HG03175 (cell line): ENCODE measurements around the gene LRRC45.

ENCODE experiments used
- ATAC-seq: cut with Tn5 transposase; IDR thresholded peaks from one replicate; pipeline ENCODE4 v1.9.1; 2021; ENCODE audit warnings: mild to moderate bottlenecking, moderate library complexity; ENCODE audit not compliant: unreplicated experiment

The LRRC45 gene

DNA sequence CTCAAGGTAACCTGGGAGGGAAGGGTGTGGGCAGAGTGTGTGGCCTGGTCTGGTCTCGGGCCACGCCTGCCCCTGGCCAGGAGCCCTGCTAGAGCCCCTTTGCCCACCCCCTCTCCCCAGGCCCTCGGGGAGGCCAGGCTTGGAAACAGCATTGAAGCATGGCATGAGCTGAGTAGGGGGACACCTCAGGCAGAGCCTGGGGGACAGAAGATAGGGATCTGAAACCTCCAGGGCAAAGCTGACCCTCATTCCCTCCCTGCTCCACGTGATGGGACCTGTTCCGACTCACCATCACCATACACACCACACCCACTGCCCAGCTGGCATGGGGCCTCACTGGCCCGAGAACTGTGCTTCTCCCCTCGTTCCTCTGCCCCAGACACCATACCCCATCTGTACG is 26.0 kb downstream of the LRRC45 start:
- no peak for ATAC-seq

DNA sequence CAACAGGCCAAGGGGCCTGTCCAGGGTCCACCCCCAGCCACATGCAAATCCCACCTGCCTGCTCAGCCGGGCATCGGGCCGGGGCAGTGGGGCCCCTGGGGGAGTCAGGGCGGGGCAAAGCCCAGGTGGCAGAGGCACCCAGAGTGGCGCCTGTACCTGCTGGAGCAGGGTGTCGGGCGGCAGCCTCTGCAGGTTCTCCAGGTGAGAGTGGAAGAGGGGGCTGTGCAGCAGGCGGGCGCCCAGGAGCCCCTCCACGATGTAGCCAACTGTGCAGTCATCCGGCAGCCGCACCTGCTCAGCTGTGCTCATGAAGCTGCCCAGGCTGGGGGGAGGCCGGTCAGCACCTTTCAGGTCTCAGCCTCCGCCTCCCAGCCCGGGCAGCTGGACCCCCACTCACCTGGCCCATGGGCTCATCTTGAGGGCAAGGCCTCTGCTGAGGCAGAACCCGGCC is 26.4 kb downstream of the LRRC45 start:
- no peak for ATAC-seq

DNA sequence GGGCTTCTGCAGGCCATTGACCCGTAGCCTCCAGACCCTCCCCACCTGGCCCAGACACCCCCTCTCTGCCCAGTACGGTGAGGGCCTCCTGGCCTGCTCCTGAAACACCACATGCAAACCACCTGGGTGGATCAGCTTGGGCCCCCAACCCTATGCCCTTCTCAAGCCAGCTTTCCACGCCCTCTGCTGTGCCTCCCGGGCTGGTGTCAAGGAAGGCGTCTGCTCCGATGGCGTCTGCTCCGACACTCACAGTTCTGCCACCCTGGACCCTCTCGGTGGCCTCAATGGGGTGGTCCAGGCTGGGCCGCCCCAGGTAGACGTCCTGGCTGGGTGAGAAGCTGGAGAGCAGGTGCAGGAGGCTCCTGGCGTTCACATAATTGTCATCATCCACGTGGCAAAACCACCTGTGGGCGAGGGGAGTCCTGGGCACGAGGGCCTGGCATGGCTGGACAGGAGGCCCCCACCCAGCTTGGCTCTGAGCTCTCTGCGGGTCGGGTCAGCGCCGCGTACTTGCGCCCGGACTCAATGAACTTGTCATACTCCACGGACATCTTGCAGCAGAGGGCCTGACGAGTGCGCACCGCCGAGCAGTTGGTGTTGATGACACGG is 27.2 kb downstream of the LRRC45 start:
- ATAC-seq = no peak

DNA sequence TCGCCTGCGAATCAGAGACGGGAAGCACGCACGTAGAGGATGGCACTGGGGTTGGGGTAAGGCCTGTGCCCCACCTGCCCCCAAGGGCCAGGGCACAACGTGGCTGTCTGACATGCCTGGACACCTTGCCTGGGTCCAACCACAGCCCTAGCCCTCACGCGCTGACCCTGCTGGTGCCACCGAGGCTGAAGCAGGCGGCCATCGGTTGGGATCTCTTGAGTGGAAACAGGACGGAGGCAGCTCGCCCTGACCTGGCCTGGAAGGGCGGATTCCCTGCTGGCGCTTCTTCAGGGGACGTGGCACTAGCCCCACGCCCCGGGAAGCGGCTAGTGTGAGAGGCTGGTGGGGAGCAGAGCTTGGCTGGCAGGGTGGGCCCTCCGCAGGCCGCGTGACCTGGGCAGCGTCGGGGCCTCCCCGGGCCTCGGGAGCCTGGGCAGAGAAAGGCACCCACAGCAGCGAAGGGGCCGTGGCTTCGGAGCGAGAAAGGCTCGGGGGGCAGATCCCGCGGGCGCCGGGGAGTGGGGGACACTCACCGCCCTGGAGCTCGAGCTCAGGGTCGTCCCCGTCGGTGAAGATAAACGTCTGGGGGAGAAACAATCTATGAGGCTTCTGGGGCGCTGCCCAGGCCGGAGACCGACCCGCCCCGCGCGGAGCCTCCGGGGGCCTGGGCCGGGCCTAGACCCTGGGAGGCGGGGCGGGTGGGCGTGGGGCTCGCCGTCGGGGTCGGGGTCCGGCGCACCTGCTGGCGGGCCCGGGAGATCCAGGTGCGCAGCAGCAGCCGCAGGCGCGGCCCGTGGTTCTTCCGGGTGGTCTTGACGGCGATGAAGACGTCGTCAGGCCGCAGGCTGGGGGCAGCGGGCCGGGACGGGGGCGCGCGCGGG is 27.9 kb downstream of the LRRC45 start:
- ATAC-seq = peak; percentile 12

DNA sequence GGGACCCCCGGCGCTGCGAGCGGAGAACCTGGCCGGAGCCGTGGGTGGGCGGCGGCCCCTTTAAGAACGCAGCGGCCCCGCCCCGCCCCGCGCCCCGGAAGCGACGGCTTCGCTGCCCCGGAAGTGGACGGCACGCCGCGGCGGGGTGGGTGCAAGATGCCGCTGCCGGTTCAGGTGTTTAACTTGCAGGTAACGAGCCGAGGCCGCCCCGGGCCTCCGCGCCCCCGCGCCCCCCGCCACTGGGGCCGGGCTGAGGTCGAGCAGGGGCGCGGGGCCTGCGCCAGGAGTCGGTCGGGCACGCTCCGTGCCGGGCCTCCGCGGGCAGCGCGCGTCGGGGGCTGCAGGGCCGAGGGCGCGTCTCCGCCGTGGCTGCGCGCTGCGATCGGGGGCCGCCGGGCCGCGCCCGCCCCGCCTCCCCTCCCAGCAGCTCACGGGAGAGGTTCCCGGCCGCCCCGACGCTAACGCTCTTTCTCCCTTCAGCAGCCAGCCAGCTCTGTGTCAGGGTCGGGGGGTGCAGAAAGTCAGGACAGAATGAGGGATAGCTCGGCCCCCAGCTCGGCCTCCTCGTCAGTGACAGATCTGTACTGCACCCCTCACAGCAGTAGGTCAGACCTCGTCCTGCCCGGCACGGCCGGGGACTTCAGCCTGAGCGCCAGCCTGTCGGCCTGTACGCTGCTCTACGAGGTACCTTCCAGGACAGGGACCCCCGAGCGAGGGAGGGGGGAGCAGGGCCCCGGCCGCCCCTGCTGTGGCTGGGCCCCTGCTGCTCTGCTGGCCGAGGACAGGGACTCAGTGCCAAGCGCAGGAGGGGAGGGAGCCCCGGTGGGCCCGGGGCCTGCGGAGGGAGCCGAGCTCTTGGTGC is 28.9 kb downstream of the LRRC45 start, which contains the start of the genes GPS1 and RFNG:
GPS1 (plus strand) TSS at position 123 of the 862 bp plus-strand sequence; CDS start at position 157, 34 bp downstream.
RFNG (minus strand) TSS at position 36 of the 862 bp plus-strand sequence. CDS start 45 bp downstream, outside the sequence.
- peak; percentile 54 for ATAC-seq

DNA sequence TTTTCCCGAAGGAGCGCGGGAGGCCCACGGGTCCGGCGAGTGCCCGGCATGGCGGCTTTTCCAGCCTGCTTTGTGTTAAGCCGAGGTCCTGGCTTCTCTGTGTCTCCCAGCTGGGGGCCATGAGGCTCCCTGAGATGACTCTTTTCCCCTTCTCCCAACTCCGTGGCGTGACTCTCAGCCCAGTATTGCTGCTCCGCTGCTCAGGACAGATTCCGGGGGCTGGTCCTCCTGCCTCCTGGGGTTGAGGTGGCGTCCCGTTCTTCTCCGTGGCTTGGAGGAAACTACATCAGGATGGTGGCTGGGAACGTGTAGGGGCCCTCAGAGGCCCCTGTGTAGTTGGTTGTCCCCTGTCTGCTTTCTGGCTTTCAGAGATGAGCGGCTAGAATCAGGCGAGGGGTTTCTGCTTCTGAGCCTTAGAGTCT is 29.5 kb downstream of the LRRC45 start:
- ATAC-seq = no peak

DNA sequence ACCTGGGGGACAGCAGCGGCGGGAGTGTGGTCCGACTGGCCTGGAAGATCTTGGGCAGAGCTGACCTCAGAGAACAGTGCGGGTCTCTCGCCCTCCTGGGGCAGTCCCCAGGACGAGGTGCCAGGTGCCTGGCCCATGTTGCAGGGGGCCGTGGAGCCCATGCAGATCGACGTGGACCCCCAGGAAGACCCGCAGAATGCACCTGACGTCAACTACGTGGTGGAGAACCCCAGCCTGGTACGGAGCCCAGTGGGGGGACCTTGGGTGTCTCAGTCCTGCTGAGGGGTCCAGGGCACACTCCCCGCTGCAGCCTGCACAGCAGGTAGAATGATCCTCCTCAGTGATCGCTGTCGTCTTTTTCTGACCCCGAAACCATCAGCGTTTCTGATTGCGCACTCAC is 30.0 kb downstream of the LRRC45 start:
- ATAC-seq = no peak

DNA sequence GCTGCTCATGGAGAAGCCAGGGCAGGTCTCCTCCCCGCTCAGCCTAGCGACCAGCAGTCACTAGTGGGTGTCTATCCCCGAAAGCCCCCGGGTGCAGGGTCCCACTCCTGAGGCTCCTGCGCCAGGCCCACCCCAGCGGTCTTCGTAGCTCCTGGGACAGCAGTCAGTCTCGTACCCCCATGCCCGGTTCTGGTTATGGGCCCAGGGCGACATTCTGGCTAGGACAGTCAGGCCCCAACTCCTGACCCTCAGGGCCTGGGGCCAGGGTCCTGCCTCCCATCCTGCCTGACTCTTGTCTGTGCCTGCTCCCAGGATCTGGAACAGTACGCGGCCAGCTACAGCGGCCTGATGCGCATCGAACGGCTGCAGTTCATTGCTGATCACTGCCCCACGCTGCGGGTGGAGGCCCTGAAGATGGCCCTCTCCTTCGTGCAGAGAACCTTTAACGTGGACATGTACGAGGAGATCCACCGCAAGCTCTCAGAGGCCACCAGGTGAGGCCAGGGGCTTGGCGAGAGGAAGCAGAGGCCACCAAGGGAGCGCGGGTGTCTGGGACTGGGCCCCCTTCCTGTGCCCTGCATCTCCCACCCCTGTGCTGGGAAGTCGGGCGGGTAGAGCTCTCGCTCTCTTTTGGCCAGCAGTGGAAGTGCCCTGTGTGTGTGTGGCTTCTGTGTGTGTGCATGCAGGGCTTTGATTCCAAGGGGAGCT is 30.6 kb downstream of the LRRC45 start:
- ATAC-seq = no peak

DNA sequence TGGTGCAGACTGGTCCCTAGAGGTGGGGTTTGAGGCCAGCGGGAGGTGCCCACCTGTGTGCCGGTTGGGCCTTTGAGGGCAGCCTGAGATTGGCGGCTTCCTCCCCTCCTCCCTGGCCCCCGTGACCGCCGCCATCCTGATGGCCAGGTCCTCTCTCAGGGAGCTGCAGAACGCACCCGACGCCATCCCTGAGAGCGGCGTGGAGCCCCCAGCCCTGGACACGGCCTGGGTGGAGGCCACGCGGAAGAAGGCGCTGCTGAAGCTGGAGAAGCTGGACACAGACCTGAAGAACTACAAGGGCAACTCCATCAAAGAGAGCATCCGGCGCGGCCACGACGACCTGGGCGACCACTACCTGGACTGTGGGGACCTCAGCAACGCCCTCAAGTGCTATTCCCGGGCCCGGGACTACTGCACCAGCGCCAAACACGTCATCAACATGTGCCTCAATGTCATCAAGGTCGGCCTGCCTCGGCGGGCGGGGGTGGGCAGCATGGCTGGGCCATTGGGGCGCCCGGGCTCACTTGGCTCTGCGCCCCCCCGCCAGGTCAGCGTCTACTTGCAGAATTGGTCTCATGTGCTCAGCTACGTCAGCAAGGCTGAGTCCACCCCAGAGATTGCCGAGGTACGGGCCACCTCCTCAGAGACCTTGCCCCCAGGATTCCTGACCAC is 31.4 kb downstream of the LRRC45 start:
- no peak for ATAC-seq

DNA sequence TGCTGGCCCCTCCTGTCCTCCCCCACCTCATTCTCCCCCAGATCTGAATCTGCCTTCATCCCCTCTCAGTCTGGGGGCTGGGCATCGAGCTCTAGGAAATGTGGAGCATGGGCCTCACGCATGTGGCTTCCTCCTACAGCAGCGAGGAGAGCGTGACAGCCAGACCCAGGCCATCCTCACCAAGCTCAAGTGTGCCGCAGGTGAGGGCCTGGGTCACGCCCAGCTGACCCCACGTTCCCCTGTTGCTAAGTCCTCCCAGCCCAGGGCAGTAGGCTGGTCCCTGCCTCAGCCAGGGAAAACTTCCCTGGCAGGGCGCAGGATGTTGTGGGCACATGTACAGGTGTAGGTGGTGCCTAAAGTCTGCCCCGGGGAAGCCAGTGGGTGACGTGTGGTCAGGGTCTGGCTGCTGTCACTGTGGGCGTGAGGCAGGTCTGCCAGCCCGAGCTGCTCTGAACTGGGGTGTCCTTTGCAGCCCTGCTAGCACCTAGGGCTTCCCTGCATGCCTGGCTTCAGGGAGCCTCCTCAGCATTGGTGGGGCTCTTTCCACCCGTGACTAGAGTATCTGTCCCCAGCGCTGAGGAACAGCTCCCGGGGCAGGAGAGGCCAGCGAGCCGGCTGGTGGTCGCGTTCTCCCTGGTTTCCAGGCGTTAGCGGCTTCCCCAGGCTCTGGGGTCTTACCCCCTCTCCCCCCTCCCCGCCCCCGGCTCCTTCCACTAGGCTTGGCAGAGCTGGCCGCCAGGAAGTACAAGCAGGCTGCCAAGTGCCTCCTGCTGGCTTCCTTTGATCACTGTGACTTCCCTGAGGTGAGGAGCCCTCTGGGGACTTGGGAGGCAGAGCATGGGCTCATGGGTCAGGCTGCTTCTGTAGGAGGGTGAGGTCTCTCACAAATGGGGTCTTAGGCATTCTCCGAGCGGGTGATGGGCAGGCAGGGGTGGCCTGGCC is 32.2 kb downstream of the LRRC45 start:
- ATAC-seq = no peak

DNA sequence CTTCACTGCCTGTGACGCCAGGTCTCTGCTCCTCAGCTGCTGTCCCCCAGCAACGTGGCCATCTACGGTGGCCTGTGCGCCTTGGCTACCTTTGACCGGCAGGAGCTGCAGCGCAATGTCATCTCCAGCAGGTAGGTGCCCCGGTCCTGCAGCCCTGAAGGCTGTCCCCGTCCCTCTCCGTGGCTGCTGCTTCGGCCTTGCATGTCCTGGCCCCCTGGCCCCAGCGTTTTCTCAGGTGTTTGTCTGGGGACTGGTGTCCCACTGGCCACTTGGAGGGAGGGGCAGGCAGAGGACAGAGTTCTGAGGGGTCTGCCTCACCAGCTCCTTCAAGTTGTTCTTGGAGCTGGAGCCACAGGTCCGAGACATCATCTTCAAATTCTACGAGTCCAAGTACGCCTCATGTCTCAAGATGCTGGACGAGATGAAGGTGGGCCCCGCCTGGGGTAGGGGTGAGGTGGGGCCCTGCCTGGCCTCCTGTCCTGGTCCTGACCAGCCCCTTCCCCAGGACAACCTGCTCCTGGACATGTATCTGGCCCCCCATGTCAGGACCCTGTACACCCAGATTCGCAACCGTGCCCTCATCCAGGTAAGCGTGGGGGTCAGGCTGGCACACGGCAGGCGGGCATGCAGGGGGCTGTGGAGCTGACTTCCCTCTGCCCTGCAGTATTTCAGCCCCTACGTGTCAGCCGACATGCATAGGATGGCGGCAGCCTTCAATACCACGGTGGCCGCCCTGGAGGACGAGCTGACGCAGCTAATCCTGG is 33.0 kb downstream of the LRRC45 start:
- ATAC-seq = no peak

DNA sequence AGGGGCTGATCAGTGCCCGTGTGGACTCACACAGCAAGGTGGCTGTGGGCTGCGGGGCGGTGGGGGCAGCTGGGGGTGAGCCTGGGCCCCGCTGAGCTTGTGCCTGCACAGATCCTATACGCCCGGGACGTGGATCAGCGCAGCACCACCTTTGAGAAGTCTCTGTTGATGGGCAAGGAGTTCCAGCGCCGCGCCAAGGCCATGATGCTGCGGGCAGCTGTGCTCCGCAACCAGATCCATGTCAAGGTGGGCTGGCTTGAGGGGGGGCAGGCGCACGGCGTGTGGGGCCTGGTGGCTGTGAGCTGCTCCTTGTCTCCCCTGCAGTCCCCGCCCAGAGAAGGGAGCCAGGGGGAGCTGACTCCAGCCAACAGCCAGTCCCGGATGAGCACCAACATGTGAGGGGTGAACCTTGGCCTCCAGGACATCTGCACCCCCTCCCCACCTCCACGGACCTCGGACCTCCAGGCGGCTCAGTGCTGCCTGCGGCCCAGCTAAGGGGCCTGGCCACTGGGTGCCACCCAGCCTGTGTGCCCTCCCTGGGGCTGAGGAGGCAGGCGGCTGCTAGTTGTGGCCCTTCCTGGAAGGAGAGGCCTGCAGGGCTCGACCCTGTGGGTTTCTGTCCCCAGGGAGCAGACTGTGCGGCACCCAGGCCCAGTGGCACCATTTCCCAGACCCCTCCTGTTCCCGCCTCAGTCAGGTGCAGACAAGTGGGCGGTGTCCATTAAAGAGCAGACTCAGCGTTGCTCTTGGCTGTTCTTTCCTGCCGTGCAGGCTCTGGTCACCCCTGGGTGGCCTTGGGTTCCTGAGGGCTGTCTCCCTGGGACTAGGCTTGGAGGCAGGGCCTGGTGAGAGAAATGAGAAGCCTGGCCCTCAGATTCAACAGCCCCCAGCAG is 33.9 kb downstream of the LRRC45 start:
- no peak for ATAC-seq

DNA sequence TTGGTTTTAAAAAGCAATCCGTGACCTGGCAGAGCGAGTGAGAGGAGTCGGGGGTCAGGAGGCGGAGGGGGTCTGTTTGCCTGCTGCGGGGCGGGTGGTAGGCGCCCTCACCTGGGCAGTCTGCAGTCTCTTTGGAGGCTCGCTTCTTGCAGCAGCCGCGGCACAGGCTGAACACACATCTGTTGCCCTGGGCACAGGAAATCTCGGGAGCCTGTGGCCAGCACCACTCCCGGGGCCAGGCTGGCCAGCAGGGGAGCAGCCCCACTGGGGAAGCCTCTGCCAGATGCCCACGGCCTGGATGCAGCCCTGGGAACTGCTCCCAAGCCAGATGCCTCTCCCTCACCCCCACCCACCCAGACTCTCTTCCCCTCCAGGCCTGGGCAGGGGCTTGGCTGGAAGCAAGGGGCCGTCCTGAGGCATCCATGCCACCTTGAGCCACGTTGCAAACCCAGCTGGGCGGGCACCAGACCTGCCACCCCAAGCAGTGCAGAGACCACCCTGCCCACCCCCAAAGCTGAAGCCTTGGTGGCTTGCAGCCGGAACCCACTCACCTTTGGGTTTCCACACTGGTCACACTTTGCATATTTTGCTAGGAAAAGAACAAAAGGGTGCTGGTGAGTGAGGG is 35.2 kb downstream of the LRRC45 start:
- ATAC-seq = no peak

DNA sequence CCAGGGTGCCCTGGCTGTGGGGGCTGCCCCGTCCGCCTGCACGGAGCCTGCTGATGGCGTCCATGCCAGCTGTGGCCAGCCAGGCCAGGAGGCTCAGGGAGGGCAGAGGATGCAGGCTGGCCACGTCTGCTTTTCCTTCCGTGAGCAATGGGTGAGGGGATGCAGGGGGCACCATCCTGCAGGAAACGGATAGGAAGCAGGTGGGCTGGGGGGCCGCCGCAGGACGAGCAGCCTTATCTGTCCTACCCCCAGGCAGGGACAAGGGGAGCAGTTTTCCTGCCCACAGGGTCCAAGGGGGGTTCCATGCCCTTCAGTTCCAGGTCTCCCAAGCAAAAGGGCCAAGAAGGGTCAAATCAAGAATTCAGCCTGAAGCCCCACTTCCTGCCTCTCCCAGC is 35.7 kb downstream of the LRRC45 start:
- ATAC-seq = no peak

DNA sequence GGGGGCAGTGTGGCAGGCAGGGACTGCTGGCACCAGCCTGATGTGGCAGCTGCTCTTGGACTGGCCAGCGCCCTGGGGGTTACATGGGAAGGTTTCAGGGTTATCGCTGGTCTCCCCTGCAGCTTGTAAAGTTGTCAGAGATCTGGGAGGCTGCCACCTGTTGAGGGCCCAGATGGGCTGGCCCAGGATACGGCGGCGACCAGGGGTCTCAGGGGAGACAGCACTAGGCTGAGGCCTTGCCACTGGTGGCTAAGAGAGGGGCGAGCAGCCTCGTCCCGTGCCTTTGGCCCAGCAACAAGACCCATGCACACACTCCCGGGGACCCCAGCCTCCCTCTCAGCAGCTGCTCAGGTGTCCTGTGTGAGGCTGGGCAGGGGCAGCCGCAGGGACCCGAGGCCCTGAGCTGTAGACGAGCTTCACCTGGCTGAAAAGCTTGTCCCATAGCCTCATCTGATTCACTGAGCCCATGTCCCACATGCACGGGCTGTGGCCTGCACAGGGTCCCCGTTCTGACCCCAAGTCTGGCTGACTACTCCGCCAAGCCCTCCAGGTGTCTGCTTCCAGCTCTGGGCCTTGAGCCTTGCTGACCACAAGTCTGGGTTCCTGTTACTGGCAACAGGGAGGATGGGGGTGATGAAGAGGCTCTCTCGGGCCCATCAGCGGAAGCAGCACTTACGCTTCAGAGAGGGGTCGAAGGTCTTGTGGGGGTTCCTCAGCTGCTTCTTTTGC is 36.3 kb downstream of the LRRC45 start:
- no peak for ATAC-seq

DNA sequence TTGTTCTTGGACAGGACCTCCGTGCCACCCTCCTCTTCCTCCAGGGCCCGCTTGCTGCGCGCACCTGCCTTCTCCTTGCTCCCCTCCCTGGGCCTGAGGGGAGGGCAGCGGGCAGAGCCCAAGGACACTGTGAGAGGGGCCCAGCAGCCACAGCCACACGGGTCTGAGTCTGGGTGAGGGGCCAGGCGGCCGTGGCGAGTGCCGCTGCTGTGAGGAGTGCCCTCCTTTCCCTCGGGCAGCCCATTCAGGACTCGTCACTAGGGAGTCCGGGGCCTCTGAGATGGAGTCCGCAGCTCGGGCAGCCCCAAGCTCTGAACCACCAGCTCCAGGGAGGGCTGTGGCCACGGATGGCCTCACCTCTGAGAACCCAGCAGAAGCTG is 36.9 kb downstream of the LRRC45 start:
- no peak for ATAC-seq
